22Rv1 (cell line): ENCODE results near the gene EID1.

Experiments
- H3K27ac ChIP-seq: fragments of 450-650 bp; 2 replicates; pipeline ENCODE4 v1.5.1; 2017
- ZFX ChIP-seq: fragments of 450-650 bp; IDR thresholded peaks from 2 replicates; pipeline ENCODE4 v1.6.1; 2017; ENCODE audit warnings: antibody characterized with exemption, borderline replicate concordance
- TF ChIP-seq, protein P1 (sequence below): fragments of 450-650 bp; IDR thresholded peaks from 2 replicates; pipeline ENCODE4 v1.5.1; 2017; ENCODE audit warnings: mild to moderate bottlenecking

The EID1 gene

DNA sequence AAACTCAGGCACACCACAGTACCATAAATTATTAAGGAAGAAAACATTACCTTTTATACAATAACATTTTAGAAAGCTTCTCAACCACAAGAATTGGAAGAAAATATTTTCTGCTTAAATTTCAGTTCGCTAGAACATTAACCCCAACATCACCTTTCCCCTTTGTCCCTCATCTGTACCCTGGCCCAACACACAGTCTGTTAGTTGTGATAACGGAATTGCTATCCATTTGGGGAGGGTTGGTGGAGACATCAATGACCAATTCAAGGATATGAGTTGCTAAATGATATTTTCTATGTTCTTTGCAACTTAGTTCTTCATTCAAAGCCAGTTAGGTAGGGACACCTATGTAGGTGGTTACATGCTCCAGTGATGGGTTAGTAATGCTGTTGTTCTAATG is 5.8 kb downstream of the EID1 start:
- TF ChIP-seq ZFX: no peak
- TF ChIP-seq, protein P1, sequence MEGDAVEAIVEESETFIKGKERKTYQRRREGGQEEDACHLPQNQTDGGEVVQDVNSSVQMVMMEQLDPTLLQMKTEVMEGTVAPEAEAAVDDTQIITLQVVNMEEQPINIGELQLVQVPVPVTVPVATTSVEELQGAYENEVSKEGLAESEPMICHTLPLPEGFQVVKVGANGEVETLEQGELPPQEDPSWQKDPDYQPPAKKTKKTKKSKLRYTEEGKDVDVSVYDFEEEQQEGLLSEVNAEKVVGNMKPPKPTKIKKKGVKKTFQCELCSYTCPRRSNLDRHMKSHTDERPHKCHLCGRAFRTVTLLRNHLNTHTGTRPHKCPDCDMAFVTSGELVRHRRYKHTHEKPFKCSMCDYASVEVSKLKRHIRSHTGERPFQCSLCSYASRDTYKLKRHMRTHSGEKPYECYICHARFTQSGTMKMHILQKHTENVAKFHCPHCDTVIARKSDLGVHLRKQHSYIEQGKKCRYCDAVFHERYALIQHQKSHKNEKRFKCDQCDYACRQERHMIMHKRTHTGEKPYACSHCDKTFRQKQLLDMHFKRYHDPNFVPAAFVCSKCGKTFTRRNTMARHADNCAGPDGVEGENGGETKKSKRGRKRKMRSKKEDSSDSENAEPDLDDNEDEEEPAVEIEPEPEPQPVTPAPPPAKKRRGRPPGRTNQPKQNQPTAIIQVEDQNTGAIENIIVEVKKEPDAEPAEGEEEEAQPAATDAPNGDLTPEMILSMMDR: no peak
- no peak overlapping the region for H3K27ac ChIP-seq

DNA sequence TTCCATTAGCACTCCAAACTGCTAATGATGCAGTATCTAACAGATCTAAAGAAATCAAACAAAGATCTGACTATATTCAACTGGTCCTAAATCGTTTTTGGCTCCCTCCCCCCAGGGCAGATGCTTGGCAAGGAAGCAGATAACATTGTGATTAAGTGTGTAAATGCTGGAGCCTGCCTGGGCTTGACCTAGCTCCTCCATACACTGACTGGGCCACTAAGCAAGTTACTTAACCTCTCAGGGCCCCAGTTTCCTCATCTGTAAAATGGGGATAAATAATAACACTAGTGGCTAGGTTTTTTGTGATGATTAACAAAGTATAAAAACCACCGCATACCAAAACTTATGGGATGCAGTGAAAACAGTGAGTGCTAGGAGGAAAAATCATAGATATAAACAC is 9.2 kb downstream of the EID1 start:
- no peak overlapping the region for H3K27ac ChIP-seq
- no peak for TF ChIP-seq ZFX
- TF ChIP-seq, protein P1: no peak

DNA sequence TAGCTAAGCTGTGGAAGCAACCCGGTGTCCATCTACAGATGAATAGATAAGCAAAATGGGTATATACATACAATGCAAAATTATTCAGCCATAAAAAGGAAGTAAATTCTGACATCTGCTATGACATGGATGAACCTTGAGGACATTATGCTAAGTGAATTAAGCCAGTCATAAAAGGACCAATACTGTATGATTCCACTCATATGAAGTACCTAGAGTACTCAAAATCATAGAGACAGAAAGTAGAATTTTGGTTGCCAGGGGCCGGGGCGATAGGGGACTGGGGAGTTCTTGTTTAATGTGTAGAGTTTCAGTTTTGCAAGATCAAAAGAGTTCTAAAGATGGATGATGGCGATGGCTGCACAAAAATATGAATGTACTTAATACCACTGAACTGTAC is 10.3 kb downstream of the EID1 start:
- TF ChIP-seq ZFX: no peak
- TF ChIP-seq, protein P1: no peak
- no peak overlapping the region for H3K27ac ChIP-seq

DNA sequence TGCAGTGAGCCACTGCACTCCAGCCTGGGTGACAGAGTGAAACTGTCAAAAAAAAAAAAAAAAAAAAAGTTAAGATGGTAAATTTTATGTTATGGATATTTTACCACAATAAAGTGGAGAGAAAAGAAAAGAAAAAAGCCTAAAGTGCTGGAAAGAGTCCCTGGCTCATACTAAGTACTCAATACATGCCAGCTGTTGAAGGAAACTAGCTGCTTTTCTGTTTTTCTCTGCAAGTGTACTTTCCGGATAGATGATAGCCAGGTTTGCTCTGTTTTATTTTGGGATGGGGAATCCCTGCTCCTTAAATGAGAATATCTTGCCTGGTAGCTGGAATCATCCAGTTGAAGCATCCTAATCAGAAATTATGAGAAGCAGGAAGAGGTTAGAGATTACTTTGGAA is 10.9 kb downstream of the EID1 start:
- no peak overlapping the region for H3K27ac ChIP-seq
- TF ChIP-seq, protein P1: no peak
- no peak for TF ChIP-seq ZFX

DNA sequence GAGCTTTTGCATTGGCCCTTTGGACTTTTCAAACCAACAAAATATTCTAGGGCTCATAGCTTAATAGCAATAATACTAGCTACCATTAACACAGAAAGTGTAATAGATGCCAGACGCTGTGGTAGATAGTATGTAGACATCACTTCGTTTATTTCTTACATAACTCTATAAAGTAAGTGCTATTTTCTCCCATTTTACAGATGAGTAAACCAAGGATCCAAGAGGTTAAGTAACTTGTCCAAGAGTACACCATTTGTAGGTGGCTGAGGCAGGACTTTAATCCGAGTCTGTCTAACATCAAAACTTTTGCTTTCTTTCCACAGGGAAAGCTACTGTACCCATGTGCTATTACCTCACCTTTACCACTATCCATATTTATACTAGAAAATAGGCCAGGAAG is 12.0 kb downstream of the EID1 start:
- no peak for TF ChIP-seq ZFX
- TF ChIP-seq, protein P1: no peak

DNA sequence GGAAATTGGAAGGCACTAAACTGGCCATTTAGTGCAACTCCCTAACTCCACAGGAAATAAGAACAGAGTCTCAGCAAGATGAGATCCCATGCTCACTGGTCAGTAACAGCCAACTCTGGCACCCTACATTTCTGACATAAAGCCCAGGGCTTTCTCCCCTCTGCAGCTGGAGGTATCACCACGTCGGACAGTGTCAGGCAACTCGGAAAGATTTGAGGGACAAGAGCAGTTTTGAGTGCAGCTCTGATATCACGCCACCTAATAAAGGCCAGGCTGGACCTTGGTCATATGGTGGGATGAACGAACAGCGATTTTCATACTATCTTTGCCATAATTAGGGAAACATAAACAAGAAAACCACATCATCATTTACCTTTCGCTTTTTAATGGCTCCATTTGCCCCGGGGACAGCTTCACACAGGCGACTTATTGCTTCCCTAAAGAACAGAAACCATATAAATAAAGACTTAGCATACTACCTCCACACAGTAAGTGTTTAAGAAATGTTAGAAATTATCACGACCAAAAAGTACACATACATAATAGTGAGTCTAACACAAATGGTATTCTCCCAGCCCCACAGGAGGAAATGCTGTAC is 12.5 kb downstream of the EID1 start:
- no peak overlapping the region for H3K27ac ChIP-seq

More for the DNA sequence above, 12.0 kb downstream of the EID1 start:
- no peak overlapping the region for H3K27ac ChIP-seq

DNA sequence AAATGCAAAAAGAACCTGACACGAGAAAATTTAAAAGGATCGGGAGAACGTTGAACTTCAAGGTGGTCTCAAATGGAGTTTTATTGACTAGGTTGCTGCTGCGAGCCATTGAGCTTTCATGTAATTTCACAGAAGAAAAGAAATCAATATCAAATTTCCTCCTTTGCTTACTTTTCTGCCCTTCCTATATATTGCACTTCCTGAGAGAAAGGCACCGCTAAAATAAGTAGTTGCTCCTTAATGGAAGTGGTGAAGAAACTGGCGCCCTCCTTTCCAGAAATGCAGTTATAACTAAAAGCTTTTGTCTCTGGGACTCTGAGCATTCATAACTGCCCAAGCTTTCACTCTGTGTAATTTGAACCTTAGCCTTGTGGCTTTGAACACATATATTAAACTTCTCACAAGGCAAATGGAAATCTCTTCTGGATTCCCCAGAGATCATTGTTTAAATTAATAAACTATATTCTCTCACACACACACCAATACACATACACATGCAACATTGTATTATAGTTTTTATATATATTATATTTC is 13.4 kb downstream of the EID1 start:
- H3K27ac ChIP-seq: no peak overlapping the region

More for the DNA sequence above, 12.5 kb downstream of the EID1 start:
- no peak for TF ChIP-seq ZFX
- TF ChIP-seq, protein P1: no peak

More for the DNA sequence above, 13.4 kb downstream of the EID1 start:
- no peak for TF ChIP-seq ZFX
- TF ChIP-seq, protein P1: no peak
